ENCODE results near the gene TBC1D3B.

TBC1D3B gene

GRCh38 chr17:36136036-36136435, 40.4 kb downstream of the TBC1D3B start:
- no peak for DNase-seq (ENCODE audit: low spot score)
- Histone ChIP-seq H3K4me3 (no peak overlapping the region), H3K27ac (no peak overlapping the region)
- TF ChIP-seq CTCF (IDR thresholded peaks at IDR 0.05) = no peak

GRCh38 chr17:36135465-36135864, 41.0 kb downstream of the TBC1D3B start:
- DNase-seq (ENCODE audit: low spot score) = no peak
- Histone ChIP-seq H3K27ac (no peak overlapping the region), H3K4me3 (no peak overlapping the region)
- TF ChIP-seq CTCF (IDR thresholded peaks at IDR 0.05) = no peak

GRCh38 chr17:36133602-36134236, 42.7 kb downstream of the TBC1D3B start:
- no peak overlapping the region for H3K27ac ChIP-seq
- H3K4me3 ChIP-seq = no peak overlapping the region
- no peak for DNase-seq (ENCODE audit: low spot score)
- TF ChIP-seq CTCF (IDR thresholded peaks at IDR 0.05) = no peak

GRCh38 chr17:36132421-36132831, 44.0 kb downstream of the TBC1D3B start:
- Histone ChIP-seq H3K4me3 (no peak overlapping the region), H3K27ac (no peak overlapping the region)
- DNase-seq (ENCODE audit: low spot score) = no peak
- TF ChIP-seq CTCF (IDR thresholded peaks at IDR 0.05) = no peak

- TF ChIP-seq CTCF (IDR thresholded peaks at IDR 0.05) = no peak
- DNase-seq (ENCODE audit: low spot score) = no peak
- no peak overlapping the region for H3K27ac ChIP-seq
- no peak overlapping the region for H3K4me3 ChIP-seq
Measured at GRCh38 chr17:36131931-36132330, 44.5 kb downstream of the TBC1D3B start.

- no peak for TF ChIP-seq CTCF (IDR thresholded peaks at IDR 0.05)
- no peak overlapping the region for H3K27ac ChIP-seq
- DNase-seq (ENCODE audit: low spot score) = no peak
- no peak overlapping the region for H3K4me3 ChIP-seq
Measured at GRCh38 chr17:36131421-36131820, 45.0 kb downstream of the TBC1D3B start.

- no peak overlapping the region for H3K27ac ChIP-seq
- H3K4me3 ChIP-seq = no peak overlapping the region
- DNase-seq (ENCODE audit: low spot score) = no peak
- TF ChIP-seq CTCF (IDR thresholded peaks at IDR 0.05) = no peak
Measured at GRCh38 chr17:36130346-36130745, 46.1 kb downstream of the TBC1D3B start.
